Bronchial epithelial cell (primary cell): ENCODE measurements around the gene ROBO3. TPM values are rescaled to one million over a fixed set of nuclear protein-coding genes. Genes with fewer than 3 reads are reported as not detected.

Source experiments
- DNase-seq: peaks from one replicate; pipeline ENCODE4 v3.0.0-alpha.2; 2010; ENCODE audit warnings: low read depth
- FAIRE-seq: peaks from 2 replicates; lab custom pipeline; 2011; peaks lifted over from hg19 to GRCh38; lab: Jason Lieb, UNC
- H3K27me3 ChIP-seq: 2 replicates; pipeline ENCODE4 v1.5.1; 2011; ENCODE audit warnings: low read length; ENCODE audit not compliant: control insufficient read depth, insufficient read depth
- H3K36me3 ChIP-seq: 2 replicates; pipeline ENCODE4 v1.5.1; 2011; ENCODE audit warnings: low read length; ENCODE audit not compliant: control insufficient read depth, insufficient read depth
- H3K4me3 ChIP-seq: 2 replicates; pipeline ENCODE4 v1.5.1; 2011; ENCODE audit warnings: mild to moderate bottlenecking, low read depth, low read length, control low read depth
- total RNA-seq: library from RNA; depleted of rRNA; stranded (reverse); fragments of >200 nt; gene quantifications from 2 replicates; pipeline ENCODE4 v1.2.1, GENCODE V29; 2014
- TF ChIP-seq, protein P1 (sequence below): IDR thresholded peaks from 2 replicates; pipeline ENCODE4 v1.5.1; 2011; ENCODE audit warnings: mild to moderate bottlenecking, moderate library complexity, low read length, control low read depth, inconsistent platforms; ENCODE audit not compliant: insufficient read depth, severe bottlenecking

ROBO3 gene
- total RNA-seq, 1 donor from 2014 or later = 29.5 TPM

DNA sequence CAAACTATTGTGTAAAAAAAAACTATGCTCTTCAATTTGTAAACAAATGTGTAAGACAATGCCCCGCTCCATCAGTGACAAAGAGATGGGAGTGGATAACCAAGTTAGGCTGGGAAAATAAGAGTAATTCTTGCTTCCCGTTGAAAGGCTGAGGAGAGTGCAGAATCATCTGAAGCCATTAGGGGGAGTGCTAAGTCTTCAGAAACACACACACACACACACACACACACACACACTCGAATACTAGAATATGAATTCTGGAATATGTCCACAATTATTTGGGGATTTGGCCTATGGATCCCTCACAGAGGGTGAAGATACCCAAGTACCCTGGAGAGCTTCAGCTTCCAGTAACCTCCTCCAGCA lies 27.8 kb upstream of the ROBO3 start:
- peak; percentile 84 for DNase-seq
- TF ChIP-seq, protein P1, sequence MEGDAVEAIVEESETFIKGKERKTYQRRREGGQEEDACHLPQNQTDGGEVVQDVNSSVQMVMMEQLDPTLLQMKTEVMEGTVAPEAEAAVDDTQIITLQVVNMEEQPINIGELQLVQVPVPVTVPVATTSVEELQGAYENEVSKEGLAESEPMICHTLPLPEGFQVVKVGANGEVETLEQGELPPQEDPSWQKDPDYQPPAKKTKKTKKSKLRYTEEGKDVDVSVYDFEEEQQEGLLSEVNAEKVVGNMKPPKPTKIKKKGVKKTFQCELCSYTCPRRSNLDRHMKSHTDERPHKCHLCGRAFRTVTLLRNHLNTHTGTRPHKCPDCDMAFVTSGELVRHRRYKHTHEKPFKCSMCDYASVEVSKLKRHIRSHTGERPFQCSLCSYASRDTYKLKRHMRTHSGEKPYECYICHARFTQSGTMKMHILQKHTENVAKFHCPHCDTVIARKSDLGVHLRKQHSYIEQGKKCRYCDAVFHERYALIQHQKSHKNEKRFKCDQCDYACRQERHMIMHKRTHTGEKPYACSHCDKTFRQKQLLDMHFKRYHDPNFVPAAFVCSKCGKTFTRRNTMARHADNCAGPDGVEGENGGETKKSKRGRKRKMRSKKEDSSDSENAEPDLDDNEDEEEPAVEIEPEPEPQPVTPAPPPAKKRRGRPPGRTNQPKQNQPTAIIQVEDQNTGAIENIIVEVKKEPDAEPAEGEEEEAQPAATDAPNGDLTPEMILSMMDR = peak; percentile 64
- no peak for FAIRE-seq
- Histone ChIP-seq H3K36me3 (no peaks in the 10 kb centered on the region), H3K27me3 (peaks cover 27% of the 10 kb centered on the region), H3K4me3 (no peak overlapping the region)

DNA sequence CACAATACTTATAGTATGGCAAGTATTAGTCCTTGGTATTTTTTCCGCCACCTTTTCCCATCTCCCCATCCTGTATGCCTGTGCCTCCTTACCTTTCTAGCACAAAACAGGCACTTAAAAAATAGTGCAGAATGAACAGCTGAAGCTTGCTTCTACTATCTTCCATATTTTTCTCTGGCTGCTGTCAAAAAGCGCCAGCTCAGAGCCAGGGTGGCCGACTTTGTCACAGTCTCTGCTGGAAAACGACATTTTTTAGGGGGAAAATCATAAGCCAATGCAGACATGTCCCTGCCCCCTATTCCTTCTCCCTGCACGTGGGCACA lies 26.5 kb upstream of the ROBO3 start:
- DNase-seq (no peak), FAIRE-seq (no peak)
- Histone ChIP-seq H3K4me3 (no peak overlapping the region), H3K27me3 (peaks cover 38% of the 10 kb centered on the region), H3K36me3 (no peaks in the 10 kb centered on the region)
- TF ChIP-seq, protein P1 = no peak

DNA sequence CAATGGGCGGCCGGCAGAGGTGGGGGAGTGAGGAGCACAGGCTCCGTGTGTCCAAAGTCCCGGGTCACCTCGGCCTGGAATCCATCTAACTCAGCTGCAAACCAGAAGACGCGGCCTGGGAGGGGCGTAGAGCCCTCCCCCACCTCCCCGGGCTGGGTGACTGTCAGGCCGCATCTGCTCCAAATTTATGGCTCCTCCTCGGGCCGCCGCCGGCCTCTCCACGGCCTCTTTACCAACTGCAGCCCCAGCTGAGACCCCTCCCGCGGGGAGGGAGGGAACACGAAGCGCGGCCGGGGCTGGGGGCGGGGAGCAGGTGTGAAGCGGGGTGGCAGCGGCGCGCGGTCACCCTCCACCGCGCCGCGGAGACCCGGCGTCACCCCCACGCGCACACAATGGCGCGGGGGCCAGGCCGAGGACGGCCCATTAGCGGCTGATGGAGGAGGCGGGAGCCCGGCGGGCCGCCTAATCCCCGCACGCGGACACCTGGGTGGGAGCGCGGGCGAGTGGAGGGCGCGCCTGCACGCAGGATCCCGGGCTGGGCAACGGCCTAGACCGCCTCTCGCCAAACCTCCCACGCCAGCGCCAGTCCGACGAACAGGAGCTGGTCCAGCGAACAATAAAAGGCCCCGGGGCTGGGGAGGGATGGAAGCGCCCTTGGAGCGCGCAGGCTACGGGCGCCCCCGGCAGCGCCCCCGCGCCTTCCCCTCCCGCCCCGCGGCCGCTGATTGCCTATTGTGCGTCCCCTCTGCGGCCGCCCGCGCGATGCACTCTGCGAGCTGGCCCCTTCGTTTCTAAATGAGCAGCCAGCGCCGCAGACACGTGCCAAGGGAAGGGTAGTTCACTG lies 25.9 kb upstream of the ROBO3 start:
- Histone ChIP-seq H3K36me3 (no peaks in the 10 kb centered on the region), H3K27me3 (peaks cover 42% of the 10 kb centered on the region), H3K4me3 (peak overlapping the region; percentile 14)
- FAIRE-seq (no peak), DNase-seq (no peak)
- TF ChIP-seq, protein P1 = no peak

DNA sequence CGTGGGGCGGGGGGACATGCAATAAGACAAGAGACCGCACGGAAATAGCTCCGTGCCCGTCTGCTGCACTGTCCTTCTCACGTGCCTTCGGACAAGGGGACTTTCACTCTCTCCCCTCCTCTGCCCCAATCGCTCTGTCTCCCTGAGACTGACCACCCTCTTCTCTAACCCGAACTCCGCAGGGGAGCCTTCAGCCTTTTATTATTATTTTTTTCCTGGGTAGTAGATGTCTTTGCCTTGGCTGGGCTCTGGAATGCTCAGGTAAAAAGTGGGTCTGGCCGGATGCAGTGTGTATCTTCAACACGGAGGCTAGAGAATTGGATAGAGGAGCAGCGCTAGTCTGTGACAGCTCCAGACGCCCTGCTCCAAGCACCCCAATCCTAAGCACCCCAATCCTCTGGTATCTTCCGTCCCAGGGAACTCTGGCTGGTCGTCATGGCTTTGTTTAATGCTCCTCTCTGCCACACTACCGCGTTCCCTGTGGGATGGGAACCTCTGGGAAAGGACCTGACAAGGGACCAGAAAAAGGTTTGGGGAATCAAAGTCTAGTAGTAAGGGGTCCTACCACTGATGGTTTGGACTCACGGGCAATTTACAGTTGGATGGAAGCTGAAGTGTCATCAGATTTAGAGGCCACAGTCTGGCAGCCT lies 25.1 kb upstream of the ROBO3 start:
- Histone ChIP-seq H3K27me3 (peaks cover 50% of the 10 kb centered on the region), H3K4me3 (no peak overlapping the region), H3K36me3 (no peaks in the 10 kb centered on the region)
- FAIRE-seq (no peak), DNase-seq (no peak)
- TF ChIP-seq, protein P1 = no peak

DNA sequence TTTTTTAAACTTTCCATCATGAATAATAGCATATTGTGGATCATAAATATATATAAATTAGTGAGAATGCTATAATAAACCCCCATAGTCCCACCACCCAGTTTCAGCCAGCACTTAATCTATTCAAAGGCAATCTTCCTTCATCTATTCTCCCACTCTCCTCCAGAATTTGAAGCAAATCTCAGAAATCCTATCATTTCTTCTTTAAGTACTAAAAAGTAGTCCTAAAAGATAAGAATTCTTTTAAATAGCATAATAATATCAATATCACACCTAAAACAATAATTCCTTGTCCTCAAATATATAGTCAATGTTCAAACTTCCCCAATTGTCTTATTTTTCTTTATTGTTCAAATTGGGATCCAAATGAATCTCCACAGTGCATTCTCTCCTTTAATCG lies 24.6 kb upstream of the ROBO3 start:
- FAIRE-seq (no peak), DNase-seq (no peak)
- Histone ChIP-seq H3K27me3 (peaks cover 54% of the 10 kb centered on the region), H3K36me3 (no peaks in the 10 kb centered on the region), H3K4me3 (no peak overlapping the region)
- TF ChIP-seq, protein P1 = no peak

DNA sequence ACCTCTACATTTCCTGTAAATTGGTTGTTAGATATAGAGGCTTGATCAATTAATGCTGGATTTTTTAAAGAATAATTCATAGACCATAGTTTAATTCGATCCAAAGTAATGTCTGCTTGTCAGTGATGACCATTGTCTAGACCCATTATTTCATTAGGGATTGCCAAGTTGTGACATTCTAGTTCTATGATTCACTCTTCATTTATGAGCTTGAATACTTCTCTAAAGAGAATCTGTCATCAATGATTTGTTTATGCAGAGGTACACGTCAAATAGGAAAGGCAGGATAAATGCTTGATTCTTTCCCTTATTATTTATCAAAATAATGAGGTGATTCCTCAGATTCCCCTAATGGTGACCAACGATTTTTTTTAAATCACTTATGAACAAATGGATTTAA lies 24.0 kb upstream of the ROBO3 start:
- peaks cover 59% of the 10 kb centered on the region for H3K27me3 ChIP-seq
- FAIRE-seq = no peak

More for the DNA sequence above, 24.0 kb upstream of the ROBO3 start:
- H3K4me3 ChIP-seq = no peak overlapping the region
- TF ChIP-seq, protein P1 = no peak
- DNase-seq = peak; percentile 64
- H3K36me3 ChIP-seq = no peaks in the 10 kb centered on the region
